ENCODE results near the gene POU3F1. TPM values are rescaled to one million over a fixed set of nuclear protein-coding genes. Genes with fewer than 3 reads are reported as not detected.

Gene POU3F1
- total RNA-seq, 4 donors from 2014 or later = not detected

GRCh38 chr1:38060498-38060897 is 13.9 kb upstream of the POU3F1 start:
- TF ChIP-seq, protein P1, sequence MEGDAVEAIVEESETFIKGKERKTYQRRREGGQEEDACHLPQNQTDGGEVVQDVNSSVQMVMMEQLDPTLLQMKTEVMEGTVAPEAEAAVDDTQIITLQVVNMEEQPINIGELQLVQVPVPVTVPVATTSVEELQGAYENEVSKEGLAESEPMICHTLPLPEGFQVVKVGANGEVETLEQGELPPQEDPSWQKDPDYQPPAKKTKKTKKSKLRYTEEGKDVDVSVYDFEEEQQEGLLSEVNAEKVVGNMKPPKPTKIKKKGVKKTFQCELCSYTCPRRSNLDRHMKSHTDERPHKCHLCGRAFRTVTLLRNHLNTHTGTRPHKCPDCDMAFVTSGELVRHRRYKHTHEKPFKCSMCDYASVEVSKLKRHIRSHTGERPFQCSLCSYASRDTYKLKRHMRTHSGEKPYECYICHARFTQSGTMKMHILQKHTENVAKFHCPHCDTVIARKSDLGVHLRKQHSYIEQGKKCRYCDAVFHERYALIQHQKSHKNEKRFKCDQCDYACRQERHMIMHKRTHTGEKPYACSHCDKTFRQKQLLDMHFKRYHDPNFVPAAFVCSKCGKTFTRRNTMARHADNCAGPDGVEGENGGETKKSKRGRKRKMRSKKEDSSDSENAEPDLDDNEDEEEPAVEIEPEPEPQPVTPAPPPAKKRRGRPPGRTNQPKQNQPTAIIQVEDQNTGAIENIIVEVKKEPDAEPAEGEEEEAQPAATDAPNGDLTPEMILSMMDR (IDR thresholded peaks at IDR 0.05) = no peak
- DNase-seq = no peak
- Histone ChIP-seq H3K27ac (no peak overlapping the region), H3K4me3 (no peak overlapping the region), H3K9me3 (no peaks in the 10 kb centered on the region), H3K27me3 (no peaks in the 10 kb centered on the region), H3K4me1 (no peaks in the 10 kb centered on the region), H3K36me3 (no peaks in the 10 kb centered on the region)

- DNase-seq = no peak
- Histone ChIP-seq H3K27ac (no peak overlapping the region), H3K9me3 (no peaks in the 10 kb centered on the region), H3K36me3 (no peaks in the 10 kb centered on the region), H3K4me1 (no peaks in the 10 kb centered on the region), H3K27me3 (no peaks in the 10 kb centered on the region), H3K4me3 (no peak overlapping the region)
- no peak for TF ChIP-seq POLR2A (IDR thresholded peaks at IDR 0.05)
- TF ChIP-seq, protein P1 (IDR thresholded peaks at IDR 0.05) = no peak
These were observed 13.2 kb upstream of the POU3F1 start for GRCh38 chr1:38059635-38060250.

DNA sequence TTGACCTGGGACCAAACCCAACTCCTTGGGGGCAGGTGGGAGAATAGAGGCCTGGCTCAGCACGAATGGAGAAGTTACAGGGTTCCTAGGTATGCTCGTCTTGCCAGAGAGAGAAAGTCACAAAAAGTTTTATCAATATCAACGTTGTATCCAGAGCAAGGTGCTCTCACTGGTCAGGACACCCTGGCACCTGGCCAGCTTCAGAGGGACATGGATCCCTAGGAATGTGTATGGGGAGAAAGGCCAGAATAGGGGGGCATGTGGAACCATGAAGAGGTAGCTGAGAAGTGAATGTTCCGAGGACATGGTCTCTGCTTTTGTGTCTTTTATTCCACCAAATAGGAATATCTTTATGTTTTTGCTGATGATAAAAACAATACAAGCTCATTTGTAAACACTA is 9.4 kb upstream of the POU3F1 start:
- no peaks in the 10 kb centered on the region for H3K9me3 ChIP-seq
- no peaks in the 10 kb centered on the region for H3K27me3 ChIP-seq
- peaks cover 0 to 8% (median 0%) of the 10 kb centered on the region in 4 donors for H3K4me1 ChIP-seq
- no peak overlapping the region for H3K27ac ChIP-seq
- TF ChIP-seq, protein P1 (IDR thresholded peaks at IDR 0.05) = no peak
- no peak for TF ChIP-seq POLR2A (IDR thresholded peaks at IDR 0.05)
- no peak overlapping the region for H3K4me3 ChIP-seq
- no peaks in the 10 kb centered on the region for H3K36me3 ChIP-seq
- DNase-seq = no peak

GRCh38 chr1:38055398-38055797 is 8.8 kb upstream of the POU3F1 start:
- Histone ChIP-seq H3K4me1 (peaks cover 0 to 8% (median 0%) of the 10 kb centered on the region in 4 donors), H3K27me3 (no peaks in the 10 kb centered on the region), H3K9me3 (no peaks in the 10 kb centered on the region), H3K36me3 (no peaks in the 10 kb centered on the region), H3K4me3 (no peak overlapping the region), H3K27ac (no peak overlapping the region)
- no peak for DNase-seq
- TF ChIP-seq POLR2A (IDR thresholded peaks at IDR 0.05) = no peak
- TF ChIP-seq, protein P1 (IDR thresholded peaks at IDR 0.05) = no peak

GRCh38 chr1:38053416-38054091 is 7.0 kb upstream of the POU3F1 start:
- Histone ChIP-seq H3K9me3 (no peaks in the 10 kb centered on the region), H3K27me3 (no peaks in the 10 kb centered on the region), H3K27ac (no peak overlapping the region), H3K36me3 (no peaks in the 10 kb centered on the region), H3K4me3 (no peak overlapping the region), H3K4me1 (peaks cover 0 to 8% (median 0%) of the 10 kb centered on the region in 4 donors)
- no peak for TF ChIP-seq POLR2A (IDR thresholded peaks at IDR 0.05)
- TF ChIP-seq, protein P1 (IDR thresholded peaks at IDR 0.05) = no peak
- no peak for DNase-seq

Measured in Peyer's patch (tissue), 4 donors.